SK-N-SH (cell line): ENCODE data around the gene ACER2. TPM values are rescaled to one million over a fixed set of nuclear protein-coding genes. Genes with fewer than 3 reads are reported as not detected.

Source experiments
- CTCF ChIA-PET: fragments of 300-600, 350-600 bp; formaldehyde crosslinking; extraction: SDS; loops from one replicate; lab custom pipeline; 2021; lab: Yijun Ruan, JAX
- POLR2A ChIA-PET: fragments of 350-600 bp; sonication (Branson Sonifier 250); formaldehyde crosslinking; extraction: SDS; loops from one replicate; lab custom pipeline; 2020; ENCODE audit warnings: antibody characterized with exemption, inconsistent platforms; lab: Yijun Ruan, JAX
- DNase-seq: peaks from one replicate; pipeline ENCODE4 v3.0.0; 2012
- H2AFZ ChIP-seq: fragments of 200-600 bp; sonication (generic); 2 replicates; pipeline ENCODE4 v1.8.1; 2016; ENCODE audit warnings: antibody characterized with exemption, mild to moderate bottlenecking, low read depth
- H3F3A ChIP-seq: fragments of 200-600 bp; sonication (generic); replicated peaks from 2 replicates; pipeline ENCODE3; 2016; ENCODE audit warnings: antibody characterized with exemption, mild to moderate bottlenecking; ENCODE audit not compliant: insufficient read depth
- H3K27ac ChIP-seq, 2 experiments: fragments of 200-500 bp in 1 of 2; fragments of 200-600 bp in 1 of 2; sonication (Bioruptor generic) in 1 of 2; sonication (generic), shearing (Covaris generic) in 1 of 2; 2 replicates each; pipeline versions ENCODE4 v1.5.1 to v1.6.1; 2014 to 2016; ENCODE audit warnings: low read depth in 2 of 2, inconsistent platforms in 1 of 2, low read length in 1 of 2, mild to moderate bottlenecking in 1 of 2, mixed read lengths in 1 of 2
- H3K27me3 ChIP-seq: fragments of 200-600 bp; sonication (generic), shearing (Covaris generic); 2 replicates; pipeline ENCODE4 v1.6.1; 2016; ENCODE audit warnings: mixed run types; ENCODE audit not compliant: insufficient read depth
- H3K36me3 ChIP-seq, 2 experiments: fragments of 200-500 bp in 1 of 2; fragments of 200-600 bp in 1 of 2; sonication (Bioruptor generic) in 1 of 2; sonication (generic) in 1 of 2; replicated peaks in 1 of 2; 2 replicates each; pipeline versions ENCODE3 to v1.5.1; 2014 to 2016; ENCODE audit warnings: low read length in 1 of 2, mild to moderate bottlenecking in 1 of 2; ENCODE audit not compliant: insufficient read depth in 2 of 2, control insufficient read depth in 1 of 2
- H3K4me1 ChIP-seq, 2 experiments: fragments of 200-500 bp in 1 of 2; fragments of 200-600 bp in 1 of 2; sonication (Bioruptor generic) in 1 of 2; sonication (generic), shearing (Covaris generic) in 1 of 2; 2 replicates each; pipeline versions ENCODE4 v1.5.1 to v1.6.1; 2014 to 2016; ENCODE audit warnings: low read depth in 1 of 2, low read length in 1 of 2, mixed run types in 1 of 2; ENCODE audit not compliant: insufficient read depth in 2 of 2, control insufficient read depth in 1 of 2
- H3K4me2 ChIP-seq: fragments of 200-600 bp; sonication (generic), shearing (Covaris generic); 2 replicates; pipeline ENCODE4 v1.6.1; 2017; ENCODE audit warnings: mixed run types
- H3K4me3 ChIP-seq, 2 experiments: fragments of 200-500 bp in 1 of 2; fragments of 200-600 bp in 1 of 2; sonication (Bioruptor generic) in 1 of 2; sonication (generic), shearing (Covaris generic) in 1 of 2; 2 replicates each; pipeline versions ENCODE4 v1.5.1 to v1.8.1; 2014 to 2016; ENCODE audit warnings: low read depth in 2 of 2, inconsistent platforms in 1 of 2, low read length in 1 of 2, mild to moderate bottlenecking in 1 of 2, mixed read lengths in 1 of 2, moderate library complexity in 1 of 2
- H3K79me2 ChIP-seq: fragments of 200-600 bp; sonication (generic); 2 replicates; pipeline ENCODE4 v1.8.1; 2017; ENCODE audit warnings: mild to moderate bottlenecking; ENCODE audit not compliant: insufficient read depth
- H3K9ac ChIP-seq: fragments of 200-600 bp; sonication (generic); 2 replicates; pipeline ENCODE4 v1.6.1; 2017; ENCODE audit warnings: mixed run types
- H3K9me2 ChIP-seq: fragments of 200-600 bp; sonication (generic); 2 replicates; pipeline ENCODE4 v1.6.1; 2017; ENCODE audit warnings: mixed run types
- H3K9me3 ChIP-seq: fragments of 200-600 bp; sonication (generic); 2 replicates; pipeline ENCODE4 v1.6.1; 2017; ENCODE audit warnings: mixed run types, mild to moderate bottlenecking, moderate library complexity
- H4K20me1 ChIP-seq: fragments of 200-600 bp; sonication (generic); 2 replicates; pipeline ENCODE4 v1.6.1; 2017; ENCODE audit warnings: mild to moderate bottlenecking, mixed run types; ENCODE audit not compliant: insufficient read depth
- CTCF ChIP-seq: fragments of 200-600 bp; sonication (generic); IDR thresholded peaks from 2 replicates; pipeline ENCODE4 v1.6.1; 2017; ENCODE audit warnings: antibody characterized with exemption, mild to moderate bottlenecking, moderate library complexity
- EP300 ChIP-seq, 2 experiments: IDR thresholded peaks; 2 replicates each; pipeline versions ENCODE4 v1.4.0 to v1.6.1; 2012; ENCODE audit warnings: borderline replicate concordance in 1 of 2, low read depth in 1 of 2, low read length in 1 of 2
- EZH2phosphoT487 ChIP-seq: fragments of 200-600 bp; sonication (generic); IDR thresholded peaks from 2 replicates; pipeline ENCODE4 v1.6.1; 2017; ENCODE audit warnings: low read depth, mixed run types, mild to moderate bottlenecking, antibody characterized with exemption, moderate library complexity, borderline replicate concordance
- FOSL2 ChIP-seq: IDR thresholded peaks from 2 replicates; pipeline ENCODE4 v1.4.0; 2012; ENCODE audit warnings: low read depth, mild to moderate bottlenecking, moderate library complexity, borderline replicate concordance
- FOXJ3 ChIP-seq: sonication (generic); formaldehyde crosslinking; IDR thresholded peaks from 2 replicates; pipeline ENCODE4 v1.5.1; 2020; ENCODE audit warnings: mild to moderate bottlenecking, missing genetic modification reagents
- GABPA ChIP-seq: IDR thresholded peaks from 2 replicates; pipeline ENCODE4 v1.4.0; 2012; ENCODE audit warnings: low read depth, mild to moderate bottlenecking
- IRF3 ChIP-seq: fragments of 150-350 bp; IDR thresholded peaks from 2 replicates; pipeline ENCODE4 v1.6.1; 2016; ENCODE audit warnings: mild to moderate bottlenecking, low read depth, low read length
- NRF1 ChIP-seq: IDR thresholded peaks from 2 replicates; pipeline ENCODE4 v1.6.1; 2012; ENCODE audit warnings: low read depth, mild to moderate bottlenecking, low read length
- POLR2AphosphoS5 ChIP-seq: IDR thresholded peaks from 2 replicates; pipeline ENCODE4 v1.6.1; 2012; ENCODE audit warnings: low read depth, low read length
- REST ChIP-seq: IDR thresholded peaks from 2 replicates; pipeline ENCODE4 v1.6.1; 2012; ENCODE audit warnings: mild to moderate bottlenecking, low read depth, low read length, moderate library complexity
- RFX5 ChIP-seq: IDR thresholded peaks from 2 replicates; pipeline ENCODE4 v1.6.1; 2012; ENCODE audit warnings: mild to moderate bottlenecking, improper control_type of control experiment, low read length
- RXRA ChIP-seq: IDR thresholded peaks from 2 replicates; pipeline ENCODE4 v1.4.0; 2012; ENCODE audit warnings: low read depth, mild to moderate bottlenecking, borderline replicate concordance
- TAF1 ChIP-seq: IDR thresholded peaks from 2 replicates; pipeline ENCODE4 v1.6.1; 2012; ENCODE audit warnings: low read depth, mild to moderate bottlenecking, low read length, moderate library complexity, borderline replicate concordance
- TEAD4 ChIP-seq: IDR thresholded peaks from 2 replicates; pipeline ENCODE4 v1.4.0; 2012; ENCODE audit warnings: mild to moderate bottlenecking, borderline replicate concordance; ENCODE audit not compliant: insufficient read depth
- USF1 ChIP-seq: IDR thresholded peaks from 2 replicates; pipeline ENCODE4 v1.4.0; 2012; ENCODE audit warnings: low read depth, borderline replicate concordance
- USF2 ChIP-seq: fragments of 150-350 bp; IDR thresholded peaks from 2 replicates; pipeline ENCODE4 v1.6.1; 2017; ENCODE audit warnings: antibody characterized with exemption, low read length, low read depth, borderline replicate concordance
- YY1 ChIP-seq: IDR thresholded peaks from 2 replicates; pipeline ENCODE4 v1.4.0; 2012; ENCODE audit warnings: low read depth, mild to moderate bottlenecking
- WGBS: methylation state at CpG from one replicate; pipeline ENCODE4 v1.1.6; 2017; ENCODE audit warnings: low lambda C conversion rate; 5-methylcytosine and 5-hydroxymethylcytosine counted together
- polyA plus RNA-seq, 3 experiments: library from polyadenylated mRNA; depleted of rRNA; stranded (reverse); fragments of >200 nt; gene quantifications; 2 replicates each; pipeline ENCODE4 v1.2.3, GENCODE V29; 2012

Gene ACER2
- polyA plus RNA-seq, 1 of the 3 experiments (the other 2 are of a cell fraction), result 1.3 TPM

GRCh38 chr9:19470981-19471650 is 62.3 kb downstream of the ACER2 start:
- Histone ChIP-seq H3F3A (no peaks in the 10 kb centered on the region), H3K79me2 (no peaks in the 10 kb centered on the region), H3K4me2 (peak overlapping the region; percentile 79), H3K36me3 (no peaks in the 10 kb centered on the region), H3K9ac (no peak overlapping the region), H4K20me1 (no peaks in the 10 kb centered on the region), H2AFZ (peak overlapping the region; percentile 49; the same call in 1 of the 2 replicates), H3K9me3 (no peaks in the 10 kb centered on the region), H3K4me1 (peaks cover 0 to 10% of the 10 kb centered on the region in 2 experiments; a peak in 2 of 4 replicates), H3K4me3 (peak overlapping the region in 1 of 2 experiments; percentile 58; a peak in 3 of 4 replicates), H3K27ac (no peak overlapping the region), H3K9me2 (no peaks in the 10 kb centered on the region), H3K27me3 (peaks cover 4% of the 10 kb centered on the region; the same call in 1 of the 2 replicates)
- ChIA-PET CTCF (interaction anchor here (0.6 to 2.0 kb wide), 33 partner anchors 10 to 1625 kb away, joined by 3 to 27 read pairs (median 4); no protein-coding TSS in a partner anchor), POLR2A (no interaction called here)
- no peak for DNase-seq
- 11% methylated on average over 10 of the region's 10 CpGs for WGBS
- no peak for TF ChIP-seq FOXJ3 (CRISPR knock-in tag)
- no peak for TF ChIP-seq CTCF
- no peak for TF ChIP-seq FOSL2
- no peak for TF ChIP-seq RXRA
- no peak for TF ChIP-seq USF1
- TF ChIP-seq POLR2AphosphoS5, result no peak
- no peak for TF ChIP-seq TAF1
- TF ChIP-seq GABPA, result no peak
- no peak for TF ChIP-seq EZH2phosphoT487
- TF ChIP-seq RFX5, result no peak
- TF ChIP-seq NRF1, result no peak
- no peak for TF ChIP-seq TEAD4
- no peak for TF ChIP-seq USF2
- TF ChIP-seq EP300 (IDR thresholded peaks at IDR 0.05; ENCODE audit: borderline replicate concordance in 1 of 2, low read depth in 1 of 2, low read length in 1 of 2), result no peak
- no peak for TF ChIP-seq IRF3
- no peak for TF ChIP-seq REST
- TF ChIP-seq YY1, result no peak
- TF ChIP-seq, all 33 proteins: peak for 0
